Endothelial cell of umbilical vein (primary cell): Measurements from ENCODE around the gene DEFB129. TPM values are rescaled to one million over a fixed set of nuclear protein-coding genes. Genes with fewer than 3 reads are reported as not detected.

Experiments
- BruUV-seq: library from RNA; stranded (reverse); fragments of 400-500 nt; replicated peaks from 2 replicates; lab custom pipeline; 2021; lab: Mats Ljungman, UMichigan
- CTCF ChIA-PET: fragments of 300-600, 350-600 bp; sonication (Branson Sonifier 250); formaldehyde crosslinking; loops from one replicate; lab custom pipeline; 2021; ENCODE audit warnings: antibody characterized with exemption, inconsistent platforms; lab: Charles Lee
- POLR2A ChIA-PET: fragments of 300-600, 350-600 bp; sonication (Branson Sonifier 250); formaldehyde crosslinking; loops from one replicate; lab custom pipeline; 2021; ENCODE audit warnings: antibody characterized with exemption, inconsistent platforms; lab: Charles Lee
- DNase-seq: peaks from one replicate; pipeline ENCODE4 v3.0.0-alpha.2; 2011; ENCODE audit warnings: low read depth, low spot score
- FAIRE-seq: peaks from 2 replicates; lab custom pipeline; 2011; peaks lifted over from hg19 to GRCh38; lab: Jason Lieb, UNC
- H2AFZ ChIP-seq: 2 replicates; pipeline ENCODE4 v1.6.0; 2012; ENCODE audit warnings: low read depth, low read length, control low read depth, inconsistent platforms
- H3K27ac ChIP-seq: 2 replicates; pipeline ENCODE4 v1.5.1; 2011; ENCODE audit warnings: low read depth, mild to moderate bottlenecking, control low read depth, low read length, moderate library complexity; ENCODE audit not compliant: insufficient read depth
- H3K27me3 ChIP-seq, 2 experiments: 2 replicates each; pipeline versions ENCODE4 v1.6.0 to v1.6.1; 2011; ENCODE audit warnings: low read length in 2 of 2, mixed read lengths in 1 of 2; ENCODE audit not compliant: control insufficient read depth in 2 of 2, insufficient read depth in 2 of 2
- H3K36me3 ChIP-seq, 2 experiments: 2 replicates in 1 of 2; 3 replicates in 1 of 2; pipeline ENCODE4 v1.5.1; 2011; ENCODE audit warnings: low read length in 2 of 2, mild to moderate bottlenecking in 1 of 2, moderate library complexity in 1 of 2; ENCODE audit not compliant: control insufficient read depth in 2 of 2, insufficient read depth in 2 of 2; ENCODE audit errors: extremely low read depth in 1 of 2
- H3K4me1 ChIP-seq: 3 replicates; pipeline ENCODE4 v1.5.1; 2011; ENCODE audit warnings: mild to moderate bottlenecking, low read length; ENCODE audit not compliant: control insufficient read depth, insufficient read depth; ENCODE audit errors: extremely low read depth
- H3K4me2 ChIP-seq: 2 replicates; pipeline ENCODE4 v1.6.1; 2011; ENCODE audit warnings: low read length, control low read depth, mixed read lengths; ENCODE audit not compliant: insufficient read depth
- H3K4me3 ChIP-seq, 3 experiments: fragments of 200-600 bp in 1 of 3; sonication (generic), shearing (Covaris generic) in 1 of 3; replicated peaks in 1 of 3; 2 replicates each; pipeline ENCODE4 v1.5.1; 2011 to 2016; ENCODE audit warnings: control low read depth in 3 of 3, low read length in 3 of 3, mild to moderate bottlenecking in 2 of 3, inconsistent platforms in 1 of 3, low read depth in 1 of 3, moderate library complexity in 1 of 3; ENCODE audit not compliant: insufficient read depth in 1 of 3
- H3K79me2 ChIP-seq: 2 replicates; pipeline ENCODE4 v1.6.0; 2012; ENCODE audit warnings: low read length, inconsistent platforms; ENCODE audit not compliant: control insufficient read depth, insufficient read depth
- H3K9ac ChIP-seq: replicated peaks from 2 replicates; pipeline ENCODE3; 2011; ENCODE audit warnings: low read length, control low read depth; ENCODE audit not compliant: insufficient read depth; ENCODE audit errors: extremely low read depth
- H3K9me1 ChIP-seq: replicated peaks from 3 replicates; pipeline ENCODE4 v1.6.0; 2011; ENCODE audit warnings: mild to moderate bottlenecking, low read length; ENCODE audit not compliant: control insufficient read depth, insufficient read depth; ENCODE audit errors: extremely low read depth
- H3K9me3 ChIP-seq: replicated peaks from 2 replicates; pipeline ENCODE4 v1.5.1; 2012; ENCODE audit warnings: low read length, inconsistent platforms; ENCODE audit not compliant: control insufficient read depth, insufficient read depth
- H4K20me1 ChIP-seq: replicated peaks from 2 replicates; pipeline ENCODE3; 2011; ENCODE audit warnings: mild to moderate bottlenecking, low read length; ENCODE audit not compliant: control insufficient read depth, insufficient read depth; ENCODE audit errors: extremely low read depth
- CTCF ChIP-seq, 2 donors: IDR thresholded peaks; 1 replicate in 1 of 2; 2 replicates in 1 of 2; pipeline ENCODE4 v1.5.1; 2011; ENCODE audit warnings: low read length in 2 of 2, mild to moderate bottlenecking in 2 of 2, moderate library complexity in 2 of 2, control low read depth in 1 of 2, inconsistent platforms in 1 of 2, low read depth in 1 of 2; ENCODE audit not compliant: insufficient read depth in 1 of 2; ENCODE audit errors: extremely low read depth in 1 of 2
- EZH2 ChIP-seq: IDR thresholded peaks from 2 replicates; pipeline ENCODE4 v1.6.1; 2012; ENCODE audit warnings: borderline replicate concordance, low read depth, mild to moderate bottlenecking, moderate library complexity, low read length, inconsistent platforms; ENCODE audit not compliant: severe bottlenecking
- FOS ChIP-seq: IDR thresholded peaks from 2 replicates; pipeline ENCODE4 v1.6.1; 2011; ENCODE audit warnings: mild to moderate bottlenecking, low read length, moderate library complexity, borderline replicate concordance; ENCODE audit not compliant: insufficient read depth
- GATA2 ChIP-seq: IDR thresholded peaks from 2 replicates; pipeline ENCODE4 v1.7.0; 2011; ENCODE audit warnings: low read depth, mild to moderate bottlenecking, moderate library complexity, mixed read lengths, low read length; ENCODE audit not compliant: insufficient read length, insufficient read depth
- JUN ChIP-seq: IDR thresholded peaks from 2 replicates; pipeline ENCODE4 v1.6.1; 2011; ENCODE audit warnings: borderline replicate concordance, low read depth; ENCODE audit not compliant: insufficient read length, insufficient read depth
- MAX ChIP-seq: IDR thresholded peaks from 2 replicates; pipeline ENCODE4 v1.6.1; 2011; ENCODE audit not compliant: insufficient read depth, insufficient read length
- MYC ChIP-seq: IDR thresholded peaks from one replicate; pipeline ENCODE4 v1.6.1; 2011; ENCODE audit warnings: mild to moderate bottlenecking, low read depth, low read length
- POLR2A ChIP-seq: IDR thresholded peaks from 2 replicates; pipeline ENCODE4 v1.6.1; 2012; ENCODE audit warnings: low read depth, mild to moderate bottlenecking, control low read depth, low read length
- POLR2AphosphoS5 ChIP-seq: IDR thresholded peaks from 2 replicates; pipeline ENCODE4 v1.6.1; 2012; ENCODE audit warnings: low read depth, mild to moderate bottlenecking, control low read depth, low read length, moderate library complexity; ENCODE audit not compliant: insufficient read depth
- dilution Hi-C: fragments of 300-500 bp; cut with MboI; formaldehyde crosslinking; loops from one replicate; pipeline ENCODE4 v1.15.0; 2019; ENCODE audit warnings: low sequenced_read_pairs; ENCODE audit not compliant: extremely low pct_ligation_motif_present
- intact Hi-C: fragments of 100-400 bp; cut with micrococcal nuclease; formaldehyde crosslinking; loops from one replicate; pipeline ENCODE4 v1.10.0; 2022
- polyA plus RNA-seq, 4 experiments: library from polyadenylated mRNA; depleted of rRNA in 3 of 4; stranded (reverse) in 3 of 4; unstranded in 1 of 4; fragments of >200 nt; gene quantifications; 2 replicates each; pipeline versions ENCODE4 v1.2.1 to v1.2.3, GENCODE V29; 2011 to 2012; ENCODE audit warnings: missing spikeins in 1 of 4
- total RNA-seq: library from RNA; stranded (reverse); gene quantifications from 2 replicates; pipeline ENCODE4 v1.2.3, GENCODE V29; 2021

The DEFB129 gene
- total and polyA plus RNA-seq, 2 donors (not counting 3 experiments of a cell fraction or from before 2014, with no cell fraction given): not detected

- dilution Hi-C loops (no loop called here), intact Hi-C loops (no loop called here)
- Histone ChIP-seq H3K27ac (no peak overlapping the region), H3K4me1 (peaks cover 3% of the 10 kb centered on the region), H3K9me1 (no peaks in the 10 kb centered on the region), H2AFZ (no peak overlapping the region), H3K9ac (no peak overlapping the region), H3K9me3 (no peaks in the 10 kb centered on the region), H3K79me2 (no peaks in the 10 kb centered on the region), H3K27me3 (no peaks in the 10 kb centered on the region), H4K20me1 (no peaks in the 10 kb centered on the region), H3K36me3 (peaks cover 0 to 9% of the 10 kb centered on the region in 2 experiments), H3K4me2 (no peak overlapping the region), H3K4me3 (no peak overlapping the region)
- POLR2A ChIA-PET: interaction anchor here (0.6 kb wide), 1 partner anchor 12 kb away, joined by 3 read pairs; no protein-coding TSS in a partner anchor
- no TSS peak for BruUV-seq
- TF ChIP-seq EZH2 (no peak), POLR2A (no peak), FOS (no peak), POLR2AphosphoS5 (no peak), CTCF (IDR thresholded peaks at IDR 0.05; ENCODE audit: extremely low read depth in 1 of 2, insufficient read depth in 1 of 2, low read depth in 1 of 2, low read length in 2 of 2) (no peak), MAX (no peak), GATA2 (no peak), JUN (no peak), MYC (no peak)
- DNase-seq (no peak), FAIRE-seq (no peak)
- CTCF ChIA-PET: interaction anchor here (0.6 to 8.3 kb wide), 2 partner anchors 59 to 208 kb away, joined by 4 to 66 read pairs; no protein-coding TSS in a partner anchor
Measured at GRCh38 chr20:271069-271468, 44.0 kb downstream of the DEFB129 start.
